Astrocyte of the spinal cord (primary cell): ENCODE data around the gene TMEM132D.
"Not testable (repeated sequence)": the region's sequence is repeated elsewhere in the genome, so short reads cannot be mapped to it uniquely, and the experiment has no call there.

Experiments used
- DNase-seq: peaks from one replicate; pipeline ENCODE4 v3.0.0; 2011; ENCODE audit warnings: low read depth, low spot score
- H3K4me3 ChIP-seq: 2 replicates; pipeline ENCODE4 v1.5.1; 2011; ENCODE audit warnings: low read depth, mild to moderate bottlenecking, low read length, moderate library complexity
- in situ Hi-C: cut with HindIII; loops from 2 replicates; pipeline ENCODE4 v1.10.0; 2017; ENCODE audit warnings: low sequenced_read_pairs
- TF ChIP-seq, protein P1 (sequence below): IDR thresholded peaks from 2 replicates; pipeline ENCODE4 v1.5.1; 2012; ENCODE audit warnings: low read depth, mild to moderate bottlenecking, low read length, inconsistent platforms

The TMEM132D gene

DNA sequence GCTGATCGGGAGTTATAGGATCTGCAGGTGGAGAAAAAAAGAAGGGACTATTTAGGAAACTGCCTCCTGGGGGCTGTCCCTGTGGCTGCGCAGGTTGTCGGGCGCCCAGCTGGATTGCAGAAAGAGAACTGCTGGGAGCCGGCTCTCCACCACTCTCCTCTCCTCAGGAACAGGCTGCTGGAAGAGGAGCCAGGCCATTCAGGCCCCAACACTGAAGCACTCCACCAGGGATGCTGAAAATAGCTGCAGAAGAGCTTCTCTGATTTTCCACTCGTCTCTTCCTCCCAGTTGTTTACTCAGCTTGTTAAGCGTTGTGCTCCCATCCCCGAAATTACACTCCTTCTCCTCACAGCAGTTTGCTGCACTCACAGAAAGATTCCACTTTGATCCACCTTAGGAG lies 703.2 kb downstream of the TMEM132D start:
- DNase-seq: no peak
- in situ Hi-C loops: no loop called here

DNA sequence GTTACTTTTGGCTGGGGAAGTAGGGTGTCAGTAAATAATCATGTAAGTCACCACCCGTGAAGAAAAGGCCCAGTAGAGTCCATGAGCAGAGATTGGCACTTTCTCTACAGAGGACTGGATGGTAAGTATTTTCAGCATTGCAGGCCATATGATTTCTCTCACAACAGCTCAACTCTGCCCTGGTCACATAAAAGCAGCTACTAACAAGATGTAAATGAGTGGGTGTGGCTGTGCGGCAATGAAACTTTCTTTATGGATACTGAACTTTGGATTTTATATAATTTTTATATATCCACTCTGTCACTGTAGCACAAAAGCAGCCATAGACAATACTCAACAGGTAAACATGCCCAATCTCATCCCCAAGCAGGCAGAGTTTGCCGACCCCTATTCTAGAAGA lies 706.9 kb downstream of the TMEM132D start:
- no peak overlapping the region for H3K4me3 ChIP-seq
- in situ Hi-C loops: no loop called here
- DNase-seq: no peak
- TF ChIP-seq, protein P1, sequence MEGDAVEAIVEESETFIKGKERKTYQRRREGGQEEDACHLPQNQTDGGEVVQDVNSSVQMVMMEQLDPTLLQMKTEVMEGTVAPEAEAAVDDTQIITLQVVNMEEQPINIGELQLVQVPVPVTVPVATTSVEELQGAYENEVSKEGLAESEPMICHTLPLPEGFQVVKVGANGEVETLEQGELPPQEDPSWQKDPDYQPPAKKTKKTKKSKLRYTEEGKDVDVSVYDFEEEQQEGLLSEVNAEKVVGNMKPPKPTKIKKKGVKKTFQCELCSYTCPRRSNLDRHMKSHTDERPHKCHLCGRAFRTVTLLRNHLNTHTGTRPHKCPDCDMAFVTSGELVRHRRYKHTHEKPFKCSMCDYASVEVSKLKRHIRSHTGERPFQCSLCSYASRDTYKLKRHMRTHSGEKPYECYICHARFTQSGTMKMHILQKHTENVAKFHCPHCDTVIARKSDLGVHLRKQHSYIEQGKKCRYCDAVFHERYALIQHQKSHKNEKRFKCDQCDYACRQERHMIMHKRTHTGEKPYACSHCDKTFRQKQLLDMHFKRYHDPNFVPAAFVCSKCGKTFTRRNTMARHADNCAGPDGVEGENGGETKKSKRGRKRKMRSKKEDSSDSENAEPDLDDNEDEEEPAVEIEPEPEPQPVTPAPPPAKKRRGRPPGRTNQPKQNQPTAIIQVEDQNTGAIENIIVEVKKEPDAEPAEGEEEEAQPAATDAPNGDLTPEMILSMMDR: no peak

More for the DNA sequence above, 703.2 kb downstream of the TMEM132D start:
- no peak overlapping the region for H3K4me3 ChIP-seq
- TF ChIP-seq, protein P1: no peak

DNA sequence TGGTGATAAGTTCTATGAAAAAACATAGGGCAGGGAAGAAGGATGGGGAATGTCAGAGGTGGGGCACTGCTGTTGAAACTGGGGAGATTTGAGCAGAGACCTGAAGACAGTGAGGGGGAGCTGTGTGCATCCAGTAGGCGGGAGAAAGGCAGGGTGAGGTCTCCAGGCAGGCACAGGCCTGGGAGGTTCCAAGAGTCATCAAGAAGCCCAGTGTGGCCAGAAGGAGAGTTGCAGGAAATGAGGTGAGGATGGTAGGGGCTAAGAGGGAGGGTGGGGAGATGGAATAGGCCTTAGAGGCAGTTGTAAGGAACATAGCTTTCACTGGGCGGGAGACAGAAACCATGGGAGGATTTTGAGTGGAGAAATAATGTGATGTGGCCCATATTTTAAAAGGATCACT lies 708.7 kb downstream of the TMEM132D start:
- TF ChIP-seq, protein P1: no peak
- in situ Hi-C loops: no loop called here
- H3K4me3 ChIP-seq: no peak overlapping the region
- no peak for DNase-seq

DNA sequence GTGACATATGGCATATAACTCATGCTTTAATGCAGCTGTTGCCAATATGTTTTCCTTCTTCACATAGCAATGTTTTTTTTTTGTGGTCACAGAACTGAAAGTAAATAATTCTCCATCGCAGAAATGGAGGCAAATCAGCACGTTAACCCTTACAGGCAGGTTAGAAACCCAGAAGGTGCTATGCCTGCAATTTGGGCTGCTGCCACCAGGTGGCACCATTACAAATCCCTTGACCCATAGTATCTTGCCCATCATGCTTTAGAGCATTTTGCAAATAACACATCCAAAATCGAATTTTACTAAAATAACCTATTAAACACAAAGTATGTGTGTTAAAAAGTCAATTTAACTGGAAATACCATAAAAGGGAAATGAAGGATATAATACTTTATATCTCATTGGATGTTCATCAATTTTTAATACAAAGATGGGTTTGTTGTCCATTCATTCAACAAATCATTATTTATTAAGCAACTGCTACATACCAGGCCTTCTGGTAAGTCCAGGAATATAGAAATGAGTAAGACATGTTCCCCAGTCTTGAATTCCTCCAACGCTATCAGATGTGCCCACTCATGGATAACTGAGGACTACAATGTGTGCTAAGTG lies 710.5 kb downstream of the TMEM132D start:
- H3K4me3 ChIP-seq: no peak overlapping the region
- TF ChIP-seq, protein P1: peak; percentile 73
- in situ Hi-C loops: no loop called here
- DNase-seq: peak; percentile 30

DNA sequence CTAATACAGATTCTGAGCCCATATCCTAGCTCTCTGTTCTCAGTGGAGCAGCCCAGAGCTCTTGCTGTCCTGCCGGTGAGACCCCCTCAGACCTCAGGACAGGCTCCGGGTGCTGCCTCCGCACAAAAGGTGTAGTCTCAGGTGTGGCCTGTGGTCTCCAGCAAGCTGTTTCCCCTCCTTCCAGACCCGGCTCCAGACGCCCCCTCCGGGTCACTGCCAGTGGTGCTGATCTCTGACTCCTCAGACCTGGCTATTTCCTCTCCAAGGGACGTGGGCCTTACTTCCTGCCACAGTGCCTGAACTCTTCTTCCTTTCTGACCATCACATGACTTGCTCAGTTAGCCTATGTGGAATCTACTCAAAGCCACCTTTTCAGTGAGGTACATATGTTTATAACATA lies 713.0 kb downstream of the TMEM132D start:
- no peak overlapping the region for H3K4me3 ChIP-seq
- TF ChIP-seq, protein P1: no peak
- in situ Hi-C loops: no loop called here
- DNase-seq: no peak

DNA sequence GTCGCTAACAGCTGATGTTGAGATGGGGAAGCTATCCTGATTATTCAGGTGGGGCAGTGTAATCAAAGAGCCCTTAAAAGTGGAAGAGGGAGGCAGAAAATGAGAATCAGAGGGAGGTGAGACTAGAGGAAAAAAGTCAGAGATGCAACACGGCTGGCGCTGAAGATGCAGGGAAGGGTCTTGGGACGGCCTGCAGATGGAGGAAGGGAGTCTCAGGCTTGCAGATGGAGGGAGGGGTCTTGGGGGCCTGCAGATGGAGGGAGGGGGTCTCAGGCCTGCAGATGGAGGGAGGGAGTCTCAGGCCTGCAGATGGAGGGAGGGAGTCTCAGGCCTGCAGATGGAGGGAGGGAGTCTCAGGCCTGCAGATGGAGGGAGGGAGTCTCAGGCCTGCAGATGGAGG lies 713.9 kb downstream of the TMEM132D start:
- DNase-seq, H3K4me3 ChIP-seq, in situ Hi-C loops: not testable (repeated sequence)

DNA sequence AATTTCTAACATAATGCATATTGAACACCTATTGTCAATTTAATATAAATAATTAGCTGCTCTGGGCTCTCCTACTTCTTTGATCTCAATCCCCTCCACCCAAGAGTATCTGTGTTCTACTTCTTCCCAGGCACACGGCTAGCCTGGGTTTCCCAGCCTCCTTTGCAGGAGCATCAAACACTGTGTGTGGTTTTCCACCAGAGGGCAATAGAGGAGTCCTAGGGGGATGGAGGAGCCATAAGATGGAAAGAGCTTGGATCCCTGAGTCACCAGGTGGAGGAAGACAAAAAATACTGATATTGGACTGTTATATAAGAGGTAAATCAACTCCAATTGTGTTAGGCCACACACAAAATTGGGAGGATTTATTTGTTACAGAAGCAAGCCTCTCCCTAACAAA lies 716.9 kb downstream of the TMEM132D start:
- in situ Hi-C loops: no loop called here
- H3K4me3 ChIP-seq: no peak overlapping the region
- TF ChIP-seq, protein P1: no peak
- no peak for DNase-seq
